Measurements from ENCODE around the gene ADGRV1. TPM values are rescaled to one million over a fixed set of nuclear protein-coding genes. Genes with fewer than 3 reads are reported as not detected.

ADGRV1 gene
- total and polyA plus RNA-seq, 12 donors, result 0.03 to 1.4 (median 0.44) TPM; not detected in 6

DNA sequence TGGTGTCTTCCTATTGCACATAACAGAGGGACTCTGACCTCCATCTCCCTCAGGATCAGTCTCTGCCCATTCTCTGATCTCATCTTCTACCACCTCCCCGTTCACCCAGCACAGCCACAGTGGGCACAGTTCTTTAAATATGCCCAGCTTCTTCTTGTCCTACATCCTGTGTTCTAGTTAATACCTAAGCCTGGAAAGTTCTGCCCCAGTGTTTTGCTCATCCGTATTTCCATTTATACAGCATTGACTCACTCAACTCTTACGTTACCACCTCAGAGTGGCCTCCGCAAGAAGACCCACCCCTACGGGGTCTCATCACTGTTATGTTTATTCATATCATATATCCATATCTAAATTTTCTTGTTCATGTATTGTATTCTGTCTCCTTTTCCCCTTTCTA is 315.5 kb downstream of the ADGRV1 start:
- TF ChIP-seq, protein P1, sequence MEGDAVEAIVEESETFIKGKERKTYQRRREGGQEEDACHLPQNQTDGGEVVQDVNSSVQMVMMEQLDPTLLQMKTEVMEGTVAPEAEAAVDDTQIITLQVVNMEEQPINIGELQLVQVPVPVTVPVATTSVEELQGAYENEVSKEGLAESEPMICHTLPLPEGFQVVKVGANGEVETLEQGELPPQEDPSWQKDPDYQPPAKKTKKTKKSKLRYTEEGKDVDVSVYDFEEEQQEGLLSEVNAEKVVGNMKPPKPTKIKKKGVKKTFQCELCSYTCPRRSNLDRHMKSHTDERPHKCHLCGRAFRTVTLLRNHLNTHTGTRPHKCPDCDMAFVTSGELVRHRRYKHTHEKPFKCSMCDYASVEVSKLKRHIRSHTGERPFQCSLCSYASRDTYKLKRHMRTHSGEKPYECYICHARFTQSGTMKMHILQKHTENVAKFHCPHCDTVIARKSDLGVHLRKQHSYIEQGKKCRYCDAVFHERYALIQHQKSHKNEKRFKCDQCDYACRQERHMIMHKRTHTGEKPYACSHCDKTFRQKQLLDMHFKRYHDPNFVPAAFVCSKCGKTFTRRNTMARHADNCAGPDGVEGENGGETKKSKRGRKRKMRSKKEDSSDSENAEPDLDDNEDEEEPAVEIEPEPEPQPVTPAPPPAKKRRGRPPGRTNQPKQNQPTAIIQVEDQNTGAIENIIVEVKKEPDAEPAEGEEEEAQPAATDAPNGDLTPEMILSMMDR (IDR thresholded peaks at IDR 0.05), result no peak
- no peaks in the 10 kb centered on the region for H3K9me3 ChIP-seq
- no peaks in the 10 kb centered on the region for H3K27me3 ChIP-seq
- H3K4me1 ChIP-seq, result peaks cover 0 to 45% (median 19%) of the 10 kb centered on the region in 9 donors
- 95 to 98% methylated on average over 5 of the region's 5 CpGs for WGBS, 2 donors
- DNase-seq (no peak), ATAC-seq (no peak)
- no peak overlapping the region for H3K27ac ChIP-seq
- H3K4me3 ChIP-seq, result no peak overlapping the region
- H3K36me3 ChIP-seq, result no peaks in the 10 kb centered on the region
- intact Hi-C loops (cut with DNase I), result loop anchor here in 2 of 10 donors (10.0 kb wide), 2 partner anchors 511 to 541 kb away; partner anchors contain the start of gene ARRDC3 (in 1 of the 2)

GRCh38 chr5:90875456-90875855 is 316.9 kb downstream of the ADGRV1 start:
- Histone ChIP-seq H3K27ac (no peak overlapping the region), H3K4me1 (peaks cover 0 to 51% (median 20%) of the 10 kb centered on the region in 9 donors), H3K4me3 (no peak overlapping the region), H3K9me3 (no peaks in the 10 kb centered on the region), H3K27me3 (no peaks in the 10 kb centered on the region), H3K36me3 (no peaks in the 10 kb centered on the region)
- ATAC-seq (no peak), DNase-seq (no peak)
- intact Hi-C loops (cut with DNase I), result loop anchor here in 2 of 10 donors (10.0 kb wide), 2 partner anchors 509 to 539 kb away; partner anchors contain the start of gene ARRDC3 (in 1 of the 2)
- TF ChIP-seq, protein P1 (IDR thresholded peaks at IDR 0.05), result no peak

- intact Hi-C loops (cut with DNase I), result loop anchor here in 2 of 10 donors (10.0 kb wide), 2 partner anchors 508 to 538 kb away; partner anchors contain the start of gene ARRDC3 (in 1 of the 2)
- WGBS, 2 donors, result 74 to 76% methylated on average over 1 of the region's 1 CpG
- no peaks in the 10 kb centered on the region for H3K36me3 ChIP-seq
- no peaks in the 10 kb centered on the region for H3K27me3 ChIP-seq
- no peaks in the 10 kb centered on the region for H3K9me3 ChIP-seq
- H3K4me3 ChIP-seq, result no peak overlapping the region
- H3K27ac ChIP-seq, result no peak overlapping the region
- DNase-seq (no peak), ATAC-seq (no peak)
- TF ChIP-seq, protein P1 (IDR thresholded peaks at IDR 0.05), result no peak
- H3K4me1 ChIP-seq, result peaks cover 0 to 46% (median 20%) of the 10 kb centered on the region in 9 donors
Observed at GRCh38 chr5:90876366-90876765, 317.8 kb downstream of the ADGRV1 start.

DNA sequence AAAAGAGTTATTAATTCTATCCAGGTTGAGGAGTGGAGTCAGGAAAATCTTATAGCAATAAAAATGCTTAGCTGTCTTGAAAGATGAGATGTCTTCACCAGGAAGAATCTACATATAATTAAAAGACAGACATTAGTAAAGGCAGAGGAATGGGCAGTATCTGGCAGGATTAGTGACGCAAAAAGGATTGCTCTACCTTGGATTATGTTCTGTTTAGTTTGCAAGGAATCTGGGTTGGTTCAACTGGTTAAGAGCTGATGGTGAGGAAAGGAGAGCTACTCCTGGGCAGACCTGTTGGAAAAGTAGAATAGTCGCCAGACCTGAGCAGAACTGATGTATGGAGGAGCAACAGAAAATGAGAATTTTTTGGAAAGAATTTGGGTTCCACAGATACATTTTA is 318.5 kb downstream of the ADGRV1 start:
- H3K4me3 ChIP-seq, result no peak overlapping the region
- TF ChIP-seq, protein P1 (IDR thresholded peaks at IDR 0.05), result no peak
- DNase-seq (no peak), ATAC-seq (no peak)
- H3K27me3 ChIP-seq, result no peaks in the 10 kb centered on the region
- H3K36me3 ChIP-seq, result no peaks in the 10 kb centered on the region
- no peaks in the 10 kb centered on the region for H3K9me3 ChIP-seq
- intact Hi-C loops (cut with DNase I), result loop anchor here in 2 of 10 donors (10.0 kb wide), 2 partner anchors 508 to 538 kb away; partner anchors contain the start of gene ARRDC3 (in 1 of the 2)
- peak overlapping the region in 1 of 10 donors; percentile 52 for H3K27ac ChIP-seq
- peaks cover 0 to 39% (median 20%) of the 10 kb centered on the region in 9 donors for H3K4me1 ChIP-seq
- WGBS, 2 donors, result 97 to 99% methylated on average over 2 of the region's 2 CpGs

Measured in heart right ventricle (tissue), 16 donors.